Skeletal muscle tissue (tissue), 4 donors: ENCODE measurements around the gene SORT1. TPM values are rescaled to one million over a fixed set of nuclear protein-coding genes. Genes with fewer than 3 reads are reported as not detected.
"Not testable (repeated sequence)": the region's sequence is repeated elsewhere in the genome, so short reads cannot be mapped to it uniquely, and the experiment has no call there.

Source experiments
- H3K27ac ChIP-seq: one replicate; pipeline ENCODE4 v1.7.0; 2013; ENCODE audit warnings: mild to moderate bottlenecking, low read depth, low read length, inconsistent platforms
- H3K27me3 ChIP-seq, 3 donors: one replicate each; pipeline ENCODE4 v1.7.0; 2013; ENCODE audit warnings: low read length in 3 of 3; ENCODE audit not compliant: control insufficient read depth in 3 of 3, insufficient read depth in 3 of 3
- H3K36me3 ChIP-seq, 3 donors: one replicate each; pipeline ENCODE4 v1.7.0; 2013; ENCODE audit warnings: low read length in 3 of 3; ENCODE audit not compliant: control insufficient read depth in 3 of 3, insufficient read depth in 3 of 3
- H3K4me1 ChIP-seq, 3 donors: one replicate each; pipeline ENCODE4 v1.7.0; 2013; ENCODE audit warnings: low read length in 3 of 3, mild to moderate bottlenecking in 3 of 3; ENCODE audit not compliant: control insufficient read depth in 3 of 3, insufficient read depth in 3 of 3
- H3K4me3 ChIP-seq, 3 donors: one replicate each; pipeline ENCODE4 v1.7.0; 2013; ENCODE audit warnings: low read length in 3 of 3
- H3K9ac ChIP-seq, 3 donors: one replicate each; pipeline ENCODE4 v1.7.0; 2013; ENCODE audit warnings: low read length in 3 of 3, mild to moderate bottlenecking in 3 of 3, moderate library complexity in 2 of 3, low read depth in 1 of 3
- H3K9me3 ChIP-seq, 3 donors: one replicate each; pipeline ENCODE4 v1.7.0; 2013; ENCODE audit warnings: low read length in 3 of 3; ENCODE audit not compliant: control insufficient read depth in 3 of 3
- total RNA-seq: library from RNA; depleted of rRNA; stranded (reverse); fragments of >200 nt; gene quantifications from one replicate; pipeline ENCODE4 v1.2.3, GENCODE V29; 2014
- donor health status: Osteomylitis.

Gene SORT1
- total RNA-seq, 1 donor from 2014 or later = 22.4 TPM

DNA sequence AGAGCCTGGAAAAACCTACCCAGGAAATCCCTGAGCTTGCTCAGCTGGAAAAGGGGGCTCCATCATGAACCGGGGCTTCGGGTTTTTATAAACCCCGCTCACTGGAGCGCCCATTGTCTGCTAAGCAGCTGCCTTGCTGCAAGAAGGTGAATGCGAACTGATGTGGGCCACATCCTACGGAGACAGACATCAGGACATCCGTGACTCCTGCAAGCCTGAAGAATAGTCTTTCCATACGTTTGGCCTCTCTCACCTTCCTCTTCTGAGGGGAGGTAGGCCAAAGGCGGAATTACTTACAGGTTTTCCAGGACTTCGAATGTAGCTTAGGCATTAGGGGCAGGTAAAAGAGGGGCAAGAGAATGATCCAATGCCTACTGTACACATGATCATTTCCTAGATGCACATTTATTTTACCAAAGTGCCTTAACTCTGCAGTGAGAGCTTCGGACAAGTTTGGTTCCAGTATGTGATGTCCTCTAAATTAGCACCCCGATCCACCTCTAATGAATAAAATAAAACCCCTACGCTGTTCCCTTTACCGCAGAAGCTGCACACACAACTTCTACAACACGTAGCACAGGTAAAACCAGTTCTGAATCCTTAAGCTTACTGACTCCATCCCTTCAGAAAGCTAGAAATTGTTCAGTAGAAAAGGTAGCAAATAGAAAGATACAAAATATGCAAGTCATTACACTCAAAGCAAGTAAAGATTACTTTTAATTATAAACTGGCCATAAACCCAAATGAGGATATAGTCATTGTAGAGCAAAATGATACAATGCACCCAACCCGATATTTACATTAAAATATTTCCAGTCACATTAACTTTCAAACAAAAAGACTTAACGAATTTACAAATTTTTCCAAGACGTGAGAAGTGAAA, 866 bp upstream of the SORT1 start:
- Histone ChIP-seq H3K36me3 (peaks cover 0 to 7% (median 0%) of the 10 kb centered on the region in 3 donors), H3K9ac (peak overlapping the region; percentile 66 to 76 (median 69)), H3K4me3 (peak overlapping the region; percentile 72 to 77 (median 76)), H3K27me3 (no peaks in the 10 kb centered on the region), H3K4me1 (peaks cover 36 to 38% (median 36%) of the 10 kb centered on the region in 3 donors), H3K27ac (peak overlapping the region; percentile 67), H3K9me3 (no peaks in the 10 kb centered on the region)

DNA sequence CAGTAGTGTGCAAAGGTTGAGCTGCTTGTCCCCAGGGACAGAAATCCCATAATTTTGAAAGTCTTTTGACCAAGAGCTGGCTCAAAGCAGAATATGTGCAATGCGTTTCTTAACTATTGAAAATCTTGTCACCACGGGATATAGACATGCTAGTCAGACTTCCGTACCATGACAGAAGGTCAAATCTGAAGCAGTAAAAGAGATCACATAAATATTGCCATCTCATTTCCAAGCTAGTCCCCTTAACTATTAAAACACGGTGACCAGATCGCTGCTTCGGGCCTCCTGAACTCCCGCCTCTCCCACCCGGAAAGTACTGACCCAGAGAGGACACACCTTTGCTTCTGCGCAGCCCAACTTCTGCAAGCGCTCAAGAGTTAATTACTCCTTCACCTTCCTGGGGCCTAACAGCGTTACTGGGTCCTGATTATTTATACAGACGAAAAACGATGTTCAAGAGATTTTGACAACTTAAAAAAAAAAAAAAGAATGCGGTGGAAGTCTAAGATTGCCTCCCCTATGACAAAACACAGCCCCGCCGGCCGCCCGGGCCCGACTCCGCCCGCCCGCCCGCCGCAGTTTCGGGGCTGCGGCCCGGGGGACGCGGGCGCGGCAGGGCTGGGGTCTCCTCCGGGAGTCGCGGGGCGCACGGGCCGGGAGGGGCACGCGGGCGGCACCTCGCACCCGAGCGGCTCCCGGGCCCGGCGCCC, 692 bp downstream of the SORT1 start:
- H3K9ac ChIP-seq = peak overlapping the region; percentile 69 to 82 (median 75)
- H3K4me3 ChIP-seq = peak overlapping the region; percentile 72 to 78 (median 76)
- peaks cover 0 to 7% (median 0%) of the 10 kb centered on the region in 3 donors for H3K36me3 ChIP-seq
- H3K27ac ChIP-seq = peak overlapping the region; percentile 77
- H3K4me1 ChIP-seq = peaks cover 45 to 51% (median 45%) of the 10 kb centered on the region in 3 donors
- no peaks in the 10 kb centered on the region for H3K27me3 ChIP-seq
- H3K9me3 ChIP-seq = no peaks in the 10 kb centered on the region

DNA sequence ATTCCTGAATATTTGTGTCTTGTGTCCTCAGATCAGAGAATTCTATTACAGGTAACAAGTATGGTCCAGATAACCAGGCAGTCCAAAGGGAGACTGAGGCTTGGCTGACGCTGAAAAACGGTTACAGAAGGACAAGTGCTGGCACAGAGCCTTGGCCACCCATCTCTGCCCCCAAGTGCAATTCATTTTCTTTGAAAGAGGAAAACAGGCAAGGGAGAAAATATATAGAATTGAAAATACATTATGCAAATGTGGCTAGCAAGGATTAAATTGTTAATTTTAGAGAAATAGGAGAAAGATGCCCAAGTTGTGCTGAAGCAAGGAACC, 1.2 kb downstream of the SORT1 start:
- Histone ChIP-seq H3K9ac (peak overlapping the region; percentile 69 to 82 (median 75)), H3K9me3 (no peaks in the 10 kb centered on the region), H3K27ac (peak overlapping the region; percentile 77)

DNA sequence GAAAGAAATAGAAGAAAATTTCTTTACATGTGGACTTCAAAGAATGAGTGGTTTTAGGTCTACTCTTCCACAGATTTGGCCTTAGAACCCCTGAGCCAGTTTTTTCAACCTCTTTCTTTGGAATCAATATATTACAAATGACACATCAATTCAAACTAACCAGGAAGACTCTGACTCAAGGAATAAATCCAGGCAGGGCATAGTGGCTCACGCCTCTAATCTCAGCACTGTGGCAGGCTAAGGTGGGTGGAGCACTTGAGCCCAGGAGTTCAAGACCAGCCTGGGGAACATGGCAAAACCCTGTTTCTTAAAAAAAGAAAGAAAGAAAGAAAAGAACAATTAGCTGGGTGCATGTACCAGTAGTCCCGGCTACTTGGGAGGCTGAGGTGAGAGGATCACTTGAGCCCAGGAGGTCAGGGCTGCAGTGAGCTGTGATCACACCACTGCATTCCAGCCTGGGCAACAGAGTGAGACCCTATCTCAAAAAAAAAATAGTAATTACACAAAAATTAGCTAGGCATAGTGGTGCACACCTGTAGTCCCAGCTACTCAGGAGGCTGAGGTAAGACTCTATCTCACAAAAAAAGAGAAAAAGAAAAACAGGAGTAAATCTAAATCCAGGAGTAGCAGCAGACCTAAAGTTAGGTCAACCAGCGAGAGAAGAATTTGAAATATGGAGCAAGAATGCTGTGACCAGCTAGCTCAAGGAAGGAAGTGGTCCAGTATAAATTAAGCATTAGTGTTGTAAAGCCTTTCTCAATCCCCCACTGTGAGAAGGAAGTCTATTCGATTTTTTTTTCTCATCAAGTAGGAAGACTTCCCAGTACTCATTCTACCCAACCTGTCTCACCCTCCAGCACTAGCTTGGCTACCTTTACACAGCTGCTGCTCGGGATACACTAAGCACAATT, 1.9 kb downstream of the SORT1 start:
- no peaks in the 10 kb centered on the region for H3K9me3 ChIP-seq
- peaks cover 48 to 50% (median 48%) of the 10 kb centered on the region in 3 donors for H3K4me1 ChIP-seq
- no peaks in the 10 kb centered on the region for H3K27me3 ChIP-seq
- H3K36me3 ChIP-seq = no peaks in the 10 kb centered on the region
- peak overlapping the region; percentile 69 to 82 (median 75) for H3K9ac ChIP-seq
- H3K27ac ChIP-seq = peak overlapping the region; percentile 77
- peak overlapping the region; percentile 72 to 78 (median 76) for H3K4me3 ChIP-seq

More for the DNA sequence above, 1.2 kb downstream of the SORT1 start:
- Histone ChIP-seq H3K4me3 (peak overlapping the region; percentile 72 to 78 (median 76)), H3K36me3 (peaks cover 0 to 3% (median 0%) of the 10 kb centered on the region in 3 donors), H3K4me1 (peaks cover 46 to 51% (median 47%) of the 10 kb centered on the region in 3 donors), H3K27me3 (no peaks in the 10 kb centered on the region)

DNA sequence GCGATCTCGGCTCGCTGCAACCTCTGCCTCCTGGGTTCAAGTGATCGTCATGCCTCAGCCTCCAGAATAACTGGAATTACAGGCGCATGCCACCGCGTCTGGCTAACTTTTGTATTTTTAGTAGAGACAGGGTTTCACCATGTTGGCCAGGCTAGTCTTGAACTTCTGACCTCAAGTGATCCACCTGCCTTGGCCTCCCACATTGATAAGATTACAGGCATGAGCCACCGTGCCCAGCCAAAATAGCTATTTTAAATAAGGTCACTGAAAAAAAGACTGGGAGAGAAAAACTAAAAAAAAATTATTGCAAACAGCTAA, 2.5 kb downstream of the SORT1 start:
- Histone ChIP-seq H3K4me1 (peaks cover 49 to 52% (median 51%) of the 10 kb centered on the region in 3 donors), H3K27ac (peak overlapping the region; percentile 77), H3K9ac (peak overlapping the region in 1 of 3 donors; percentile 63)
- not testable (repeated sequence) for H3K27me3 ChIP-seq, H3K36me3 ChIP-seq, H3K9me3 ChIP-seq, H3K4me3 ChIP-seq

DNA sequence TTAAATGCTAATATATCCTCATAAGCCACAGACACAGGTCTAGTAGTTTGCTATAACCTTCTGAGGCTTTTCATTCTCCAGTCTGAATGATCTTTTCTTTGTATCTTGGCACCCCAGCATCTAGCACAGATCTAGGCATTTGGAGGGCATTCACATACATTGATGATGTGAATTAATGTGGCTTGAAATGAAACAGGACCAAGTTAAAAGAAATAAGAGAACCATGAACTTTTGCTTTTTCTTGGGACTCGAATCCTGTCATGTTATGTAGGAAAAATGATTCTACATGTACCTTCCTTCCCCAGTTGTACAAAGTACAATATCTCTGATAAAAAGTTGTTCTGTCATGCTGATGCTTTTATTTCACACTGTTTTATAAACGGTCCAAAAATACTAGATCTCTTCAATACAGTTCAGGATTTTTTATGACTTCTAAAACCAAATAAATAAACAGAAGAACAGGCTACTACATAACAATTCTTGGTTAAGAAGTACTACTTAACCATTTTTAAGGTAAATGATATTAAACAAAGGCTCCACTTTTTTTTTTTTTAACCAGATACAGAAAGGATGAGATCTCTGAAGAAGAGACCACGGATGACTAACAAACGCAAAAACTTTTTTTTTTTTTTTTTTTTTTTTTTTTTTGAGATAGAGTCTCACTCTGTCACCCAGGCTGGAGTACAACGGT, 3.0 kb downstream of the SORT1 start:
- H3K9ac ChIP-seq = peak overlapping the region; percentile 52 to 72 (median 63)
- H3K4me3 ChIP-seq = peak overlapping the region in 2 of 3 donors; percentile 9 to 42

DNA sequence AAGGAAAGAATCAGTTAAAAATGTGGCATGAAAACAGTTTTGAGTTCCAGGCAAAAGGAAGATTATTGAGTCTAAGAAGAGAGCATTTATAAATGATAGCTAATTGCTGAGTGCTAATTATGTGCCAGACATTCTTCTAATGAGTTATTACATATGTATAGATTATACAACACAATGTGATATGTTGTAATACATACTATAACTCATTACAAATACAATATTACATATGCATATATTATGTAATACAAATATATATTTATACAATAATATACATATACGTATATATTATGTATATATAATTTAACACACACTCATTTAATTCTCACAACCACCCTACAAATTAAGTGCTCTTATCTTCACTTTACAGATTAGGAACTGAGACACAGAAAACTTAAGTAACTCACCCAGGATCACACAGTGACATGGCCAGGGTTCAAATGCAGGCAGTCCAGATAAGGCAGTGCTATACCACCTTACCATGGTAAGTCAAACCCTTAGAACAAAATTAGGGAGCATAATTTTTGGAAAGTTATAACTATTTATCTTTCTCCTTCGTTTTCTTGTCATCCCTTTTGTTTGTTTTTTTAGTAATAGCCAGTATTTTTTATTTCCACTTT, 4.0 kb downstream of the SORT1 start:
- peak overlapping the region in 1 of 3 donors; percentile 54 for H3K4me3 ChIP-seq
- peak overlapping the region; percentile 71 to 76 (median 73) for H3K9ac ChIP-seq
- peak overlapping the region; percentile 90 for H3K27ac ChIP-seq
- no peaks in the 10 kb centered on the region for H3K27me3 ChIP-seq
- H3K4me1 ChIP-seq = peaks cover 64 to 66% (median 65%) of the 10 kb centered on the region in 3 donors
- H3K36me3 ChIP-seq = no peaks in the 10 kb centered on the region
- no peaks in the 10 kb centered on the region for H3K9me3 ChIP-seq

More for the DNA sequence above, 3.0 kb downstream of the SORT1 start:
- Histone ChIP-seq H3K4me1 (peaks cover 54 to 56% (median 56%) of the 10 kb centered on the region in 3 donors), H3K27ac (peak overlapping the region; percentile 77), H3K36me3 (no peaks in the 10 kb centered on the region), H3K27me3 (no peaks in the 10 kb centered on the region), H3K9me3 (no peaks in the 10 kb centered on the region)

DNA sequence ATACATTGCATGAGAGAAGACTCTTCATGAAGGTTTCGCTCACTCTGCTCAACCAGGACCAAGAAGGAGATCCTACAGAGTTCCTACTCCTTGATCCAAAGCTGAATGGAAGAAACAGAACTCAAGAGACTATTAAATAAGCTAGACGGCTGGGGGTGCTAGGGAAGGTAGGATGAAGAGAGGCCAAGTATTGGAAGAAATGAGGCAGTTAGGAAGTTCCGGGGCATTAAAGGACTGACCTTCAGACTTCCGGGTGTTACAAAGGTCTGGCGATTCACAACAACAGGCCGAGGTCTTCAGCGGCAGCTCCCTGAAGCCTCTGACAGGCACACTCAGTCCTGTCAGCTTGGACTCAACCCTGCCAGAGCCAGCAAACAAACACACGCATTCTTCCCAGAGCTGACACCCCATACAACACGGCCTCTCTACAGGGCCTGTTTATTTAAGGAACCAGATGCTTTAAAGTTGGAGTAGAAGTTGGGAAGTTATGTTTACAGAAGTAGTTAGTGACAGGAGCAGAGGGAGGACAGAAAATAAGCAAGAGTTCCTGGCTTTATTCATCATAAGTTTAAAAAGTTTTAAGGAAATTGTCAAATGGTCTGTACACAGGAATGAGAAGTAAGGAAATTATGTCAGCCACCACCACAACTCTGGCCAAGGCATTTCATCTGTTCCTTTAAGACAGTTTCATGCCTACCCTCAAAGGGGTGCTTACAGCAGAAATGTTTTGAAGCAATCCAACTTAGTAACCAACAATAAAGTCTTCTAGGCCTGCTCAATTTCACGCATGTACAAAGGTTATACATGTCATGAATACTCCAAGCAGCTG, 4.7 kb downstream of the SORT1 start:
- Histone ChIP-seq H3K4me3 (peak overlapping the region; percentile 45 to 63 (median 54)), H3K27me3 (no peaks in the 10 kb centered on the region), H3K27ac (peak overlapping the region; percentile 90), H3K9me3 (no peaks in the 10 kb centered on the region), H3K4me1 (peaks cover 60 to 61% (median 60%) of the 10 kb centered on the region in 3 donors), H3K9ac (peak overlapping the region; percentile 73 to 85 (median 76)), H3K36me3 (no peaks in the 10 kb centered on the region)
